Activated T-cell treated with anti-CD3 and anti-CD28 coated beads, Interleukin-2, amount 50 U/mL, for 48 hours (primary cell): ENCODE results near the gene TMEM181.
"Not testable (repeated sequence)": the region's sequence is repeated elsewhere in the genome, so short reads cannot be mapped to it uniquely, and the experiment has no call there.

ENCODE experiments used
- DNase-seq, 2 experiments: peaks; one replicate each; pipeline ENCODE4 v3.0.0-alpha.2; 2020

Gene TMEM181, protein sequence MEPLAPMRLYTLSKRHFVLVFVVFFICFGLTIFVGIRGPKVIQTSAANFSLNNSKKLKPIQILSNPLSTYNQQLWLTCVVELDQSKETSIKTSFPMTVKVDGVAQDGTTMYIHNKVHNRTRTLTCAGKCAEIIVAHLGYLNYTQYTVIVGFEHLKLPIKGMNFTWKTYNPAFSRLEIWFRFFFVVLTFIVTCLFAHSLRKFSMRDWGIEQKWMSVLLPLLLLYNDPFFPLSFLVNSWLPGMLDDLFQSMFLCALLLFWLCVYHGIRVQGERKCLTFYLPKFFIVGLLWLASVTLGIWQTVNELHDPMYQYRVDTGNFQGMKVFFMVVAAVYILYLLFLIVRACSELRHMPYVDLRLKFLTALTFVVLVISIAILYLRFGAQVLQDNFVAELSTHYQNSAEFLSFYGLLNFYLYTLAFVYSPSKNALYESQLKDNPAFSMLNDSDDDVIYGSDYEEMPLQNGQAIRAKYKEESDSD

DNA sequence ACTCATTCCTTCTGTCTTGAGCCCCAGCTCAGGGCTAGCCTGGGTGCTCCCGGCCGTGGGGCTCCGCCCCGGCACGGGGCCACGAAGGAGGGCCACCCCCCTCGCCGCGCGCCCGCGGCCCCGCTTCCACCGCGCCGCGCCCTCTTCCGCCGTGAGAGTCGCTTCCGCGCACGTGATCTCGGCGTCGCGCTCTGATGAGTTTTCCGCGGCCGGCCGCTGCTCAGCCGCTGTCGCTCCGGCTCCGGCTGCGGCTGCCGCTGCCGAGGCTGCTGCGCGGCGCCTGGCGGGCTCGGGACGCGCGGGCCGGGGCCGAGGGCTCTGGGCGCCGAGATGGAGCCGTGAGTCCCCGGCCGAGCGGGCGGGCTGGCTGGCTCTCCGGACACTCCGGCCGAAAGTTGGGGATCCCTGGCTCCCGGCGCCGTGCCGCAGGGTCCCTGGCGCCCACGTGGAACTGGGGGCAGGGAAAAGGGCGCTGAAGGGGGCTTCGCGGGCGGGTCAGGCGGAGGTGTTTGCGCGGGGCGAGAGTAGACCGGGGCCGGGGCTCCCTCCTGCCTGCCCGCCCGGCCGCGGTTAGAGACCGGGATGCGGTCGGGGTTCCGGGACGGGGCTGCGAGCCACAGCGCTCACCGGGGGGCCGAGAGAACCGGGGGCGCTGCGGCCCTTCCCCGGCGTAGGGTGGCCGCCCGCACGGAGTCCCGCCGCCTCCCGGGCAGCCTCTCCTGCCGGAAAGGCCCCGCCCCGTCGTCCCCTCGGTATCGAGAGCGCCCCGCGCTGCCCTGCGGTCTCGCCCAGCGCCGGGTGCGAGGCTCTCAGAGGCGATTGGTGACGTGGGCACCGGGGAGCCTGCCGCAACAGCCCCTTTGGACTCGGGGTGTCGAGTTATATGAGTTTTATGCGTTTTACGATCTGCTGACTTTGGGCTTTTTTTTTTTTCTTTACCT, at the start of gene TMEM181:
Gene TMEM181 (plus strand): TSS at position 197 of the 941 bp plus-strand sequence. CDS start 134 bp downstream, at position 331.
- DNase-seq, result peak; percentile 84 to 90

DNA sequence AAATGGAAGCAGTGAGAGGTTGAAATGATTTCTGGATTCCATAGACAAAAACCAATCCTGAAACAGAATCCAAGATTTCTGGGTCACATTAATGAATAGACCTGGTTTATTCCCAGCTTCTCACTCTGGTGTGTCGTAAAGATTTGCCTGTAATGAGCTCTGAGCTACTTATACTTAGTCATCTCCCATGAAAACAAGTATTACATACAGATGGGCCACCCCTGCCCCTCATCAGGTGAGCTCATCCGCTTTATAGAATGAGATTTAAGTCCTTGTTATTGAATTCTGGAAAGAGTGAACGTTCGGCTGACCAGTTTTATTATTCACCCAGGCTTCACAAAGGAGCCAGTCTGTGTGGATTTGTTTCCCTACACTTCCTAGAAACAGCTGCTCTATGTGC, 47.1 kb upstream of the TMEM181 start:
- DNase-seq, result no peak

DNA sequence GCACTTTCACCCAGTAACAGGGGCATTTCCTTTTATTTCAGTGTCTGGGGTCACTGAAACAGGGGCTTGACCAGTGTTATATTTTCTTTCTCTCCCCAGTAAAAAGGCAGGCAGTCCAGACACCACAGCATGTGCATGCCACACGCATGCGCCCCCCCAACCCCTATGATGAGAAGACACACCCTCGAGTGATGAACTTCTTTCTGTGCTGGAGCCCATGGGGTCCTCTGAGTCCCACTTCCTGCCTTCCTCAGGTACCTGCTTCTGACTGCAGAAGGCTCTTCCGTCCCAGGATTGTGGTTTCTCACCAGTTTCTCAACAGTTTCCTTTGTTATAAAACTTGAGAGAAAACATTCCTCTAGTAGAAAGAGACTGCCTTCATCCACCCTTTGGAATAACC, 45.7 kb upstream of the TMEM181 start:
- DNase-seq, result no peak

DNA sequence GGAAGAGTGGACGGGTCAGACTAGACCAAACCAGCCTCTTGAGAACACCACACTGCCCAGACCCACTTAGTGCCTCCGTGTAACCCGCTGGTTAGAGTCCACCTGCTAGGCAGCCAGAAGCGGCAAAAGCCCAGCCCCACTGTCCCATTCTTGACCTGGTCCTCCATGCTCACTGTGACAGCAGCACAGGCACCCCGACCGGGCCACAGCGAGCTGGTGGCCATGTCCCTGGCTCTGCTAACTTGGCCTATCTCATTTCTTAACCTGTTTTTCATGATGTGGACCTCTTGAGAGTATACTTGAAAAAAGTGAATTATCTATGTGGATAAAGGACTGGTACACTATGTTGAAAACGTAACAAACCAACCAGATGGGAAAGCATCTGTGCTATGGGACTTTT, 44.9 kb upstream of the TMEM181 start:
- no peak for DNase-seq

DNA sequence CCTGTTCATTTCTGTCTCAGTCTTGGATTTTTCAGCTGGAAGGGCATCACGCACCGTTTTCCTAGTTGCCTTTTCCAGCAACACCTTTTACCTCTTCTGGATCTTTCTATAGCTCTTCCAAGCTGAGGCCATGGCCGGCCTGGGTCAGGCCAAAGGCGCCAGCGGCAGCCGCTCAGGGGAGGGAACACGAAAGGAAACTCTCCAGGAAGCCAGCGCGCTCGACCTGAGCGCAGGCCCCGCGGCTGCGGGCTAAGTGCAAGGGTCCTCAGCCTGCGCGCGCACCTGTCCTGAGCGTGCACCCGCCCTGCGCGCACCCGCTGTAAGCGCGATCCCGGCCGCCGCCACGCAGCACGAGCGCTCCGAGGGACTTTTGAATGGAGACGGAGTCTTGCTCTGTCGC, 43.8 kb upstream of the TMEM181 start:
- DNase-seq, result no peak

DNA sequence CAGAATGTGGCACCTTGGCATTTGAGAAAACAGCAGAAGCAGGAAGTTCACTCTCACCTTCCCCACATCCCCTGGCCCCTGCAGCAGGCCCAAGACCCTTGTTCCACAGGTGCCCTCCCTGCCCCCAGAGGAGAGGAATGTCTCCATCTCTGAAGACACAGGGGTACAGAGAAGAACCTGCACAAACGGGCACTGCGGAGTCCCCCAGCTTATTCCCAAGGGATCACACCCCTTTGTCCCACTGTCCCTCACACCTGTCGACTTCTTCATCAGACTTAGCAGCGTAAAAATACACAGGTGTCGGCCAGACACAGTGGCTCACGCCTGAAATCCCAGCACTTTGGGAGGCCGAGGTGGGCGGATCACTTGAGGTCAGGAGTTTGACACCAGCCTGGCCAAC, 42.9 kb upstream of the TMEM181 start:
- no peak for DNase-seq

DNA sequence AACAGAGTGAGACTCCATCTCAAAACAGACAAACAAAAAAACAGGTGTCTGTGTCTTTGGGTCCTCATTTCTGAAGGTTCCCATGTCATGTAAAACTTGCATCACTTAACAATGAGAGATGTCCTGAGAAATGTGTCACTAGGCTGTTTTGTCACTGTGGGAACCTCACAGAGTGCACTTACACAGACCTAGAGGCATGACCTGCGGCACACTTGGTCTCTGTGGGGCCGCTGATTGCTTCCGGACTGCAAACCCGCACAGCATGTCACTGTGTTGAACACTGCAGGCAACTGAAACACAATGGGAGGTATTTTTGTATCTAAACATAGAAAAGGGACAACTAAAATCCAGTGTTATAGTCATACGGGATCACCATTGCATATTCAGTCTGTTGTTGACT, 42.3 kb upstream of the TMEM181 start:
- DNase-seq, result no peak

DNA sequence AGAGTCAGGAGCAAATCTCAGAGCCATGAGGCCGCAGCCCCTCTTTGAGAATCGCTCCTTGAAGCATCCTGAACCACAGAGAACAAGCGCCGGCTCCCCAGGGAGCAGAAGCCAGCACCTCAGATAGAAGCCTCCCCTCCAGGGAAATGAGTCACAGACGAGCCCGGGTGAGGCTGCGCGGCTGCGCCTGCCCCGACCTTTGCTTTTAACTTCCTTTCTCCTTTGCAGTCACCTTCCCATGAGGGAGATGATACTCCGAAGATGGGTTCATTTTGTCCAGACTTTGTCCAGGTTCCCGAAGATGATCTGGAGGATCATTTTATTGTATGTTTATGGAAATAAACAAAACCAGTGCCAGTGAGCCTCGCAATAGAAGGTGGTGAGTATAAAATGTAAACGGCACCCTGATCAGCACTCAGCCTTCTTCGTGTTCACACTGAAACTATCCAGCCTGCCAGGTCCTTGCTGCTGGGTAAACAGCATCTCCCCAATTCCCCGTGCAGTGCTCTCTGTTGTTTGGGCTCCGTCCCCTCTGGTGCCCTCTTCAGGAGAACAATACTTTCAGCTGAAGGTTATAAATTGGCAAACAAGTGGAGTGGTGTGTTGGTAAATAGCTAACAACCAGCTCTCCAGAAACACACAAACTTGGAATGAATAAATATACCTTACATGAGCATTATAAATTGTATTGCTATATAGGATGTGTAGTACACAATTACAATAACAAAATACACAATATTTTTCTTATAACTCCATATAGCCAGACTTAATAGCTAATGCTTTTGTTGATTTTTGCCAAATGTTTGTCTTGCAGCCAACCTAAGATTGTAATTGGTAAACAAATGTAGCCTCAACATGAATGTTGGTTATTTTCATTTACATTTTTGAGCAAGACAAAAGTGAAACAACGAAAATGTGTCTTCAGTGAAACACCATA, 41.4 kb upstream of the TMEM181 start:
- DNase-seq, result peak; percentile 63 to 71

DNA sequence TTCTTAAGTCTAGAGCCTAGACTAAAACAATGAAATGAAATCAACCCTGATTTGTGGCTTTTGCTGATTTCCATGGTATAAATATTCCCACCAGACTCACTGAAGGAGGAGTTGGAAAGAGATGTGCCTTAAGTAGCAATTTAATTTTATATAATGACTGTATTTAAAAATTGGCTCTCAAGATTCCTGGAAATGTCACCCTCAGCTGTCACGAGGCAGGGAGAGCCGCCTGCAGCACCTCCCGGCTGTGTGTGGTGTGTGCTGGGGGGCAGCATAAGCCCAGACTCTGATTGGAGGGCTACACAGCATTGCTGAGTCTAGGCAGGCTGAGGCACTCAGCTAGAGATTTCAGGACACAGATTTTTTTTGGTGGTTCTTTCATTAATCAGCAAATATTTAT, 40.6 kb upstream of the TMEM181 start:
- no peak for DNase-seq

DNA sequence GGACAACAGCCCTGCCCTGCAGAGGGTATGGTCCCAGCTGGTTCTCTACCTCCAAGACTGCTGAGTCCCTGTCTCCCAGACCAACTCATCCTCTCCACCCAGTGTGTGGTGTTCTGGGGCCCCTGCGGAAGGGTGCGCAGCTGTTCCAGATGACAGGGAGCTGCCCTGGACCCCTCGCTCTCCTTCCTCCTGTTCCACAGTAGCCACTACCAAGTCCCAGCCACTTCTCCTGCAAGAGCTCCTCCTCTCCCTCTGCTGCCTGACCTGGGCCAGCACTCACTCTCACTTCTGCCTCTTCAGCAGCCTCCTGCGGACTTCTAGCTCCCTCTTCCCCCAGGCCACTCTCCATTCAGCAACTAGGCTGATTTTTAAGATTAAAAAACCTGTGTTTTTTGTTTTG, 40.1 kb upstream of the TMEM181 start:
- DNase-seq, result no peak

DNA sequence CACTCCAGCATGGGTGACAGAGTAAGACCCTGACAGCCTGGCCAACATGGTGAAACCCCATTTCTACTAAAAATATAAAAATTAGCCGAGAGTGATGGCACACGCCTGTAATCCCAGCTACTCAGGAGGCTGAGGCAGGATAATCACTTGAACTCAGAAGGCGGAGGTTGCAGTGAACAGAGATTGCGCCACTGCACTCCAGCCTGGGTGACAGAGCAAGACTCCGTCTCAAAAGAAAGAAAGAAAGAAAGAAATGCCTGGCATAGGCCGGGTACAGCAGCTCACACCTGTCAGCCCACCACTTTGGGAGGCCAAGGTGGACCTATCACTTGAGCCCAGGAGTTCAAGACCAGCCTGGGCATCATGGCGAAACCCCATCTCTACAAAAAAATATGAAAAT, 38.9 kb upstream of the TMEM181 start:
- not testable (repeated sequence) for DNase-seq

DNA sequence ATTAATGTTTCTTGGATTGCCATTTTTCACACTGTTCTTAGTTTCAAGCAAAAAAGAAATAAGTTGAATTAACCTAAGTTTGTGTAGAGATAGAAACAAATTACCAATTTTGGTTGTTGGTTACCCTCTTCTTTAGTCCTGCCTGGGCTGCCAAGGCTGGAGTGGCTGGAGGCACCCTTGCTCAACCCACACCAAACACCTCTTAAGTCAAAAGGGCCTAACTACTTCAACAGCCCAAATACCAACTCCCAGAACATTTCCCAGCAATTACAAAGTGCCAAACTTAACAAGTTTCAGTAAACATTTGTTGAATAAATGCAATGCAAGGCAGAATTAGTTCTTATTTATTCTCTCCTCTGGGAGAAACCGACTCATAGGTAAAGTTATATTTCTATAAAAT, 38.1 kb upstream of the TMEM181 start:
- no peak for DNase-seq

DNA sequence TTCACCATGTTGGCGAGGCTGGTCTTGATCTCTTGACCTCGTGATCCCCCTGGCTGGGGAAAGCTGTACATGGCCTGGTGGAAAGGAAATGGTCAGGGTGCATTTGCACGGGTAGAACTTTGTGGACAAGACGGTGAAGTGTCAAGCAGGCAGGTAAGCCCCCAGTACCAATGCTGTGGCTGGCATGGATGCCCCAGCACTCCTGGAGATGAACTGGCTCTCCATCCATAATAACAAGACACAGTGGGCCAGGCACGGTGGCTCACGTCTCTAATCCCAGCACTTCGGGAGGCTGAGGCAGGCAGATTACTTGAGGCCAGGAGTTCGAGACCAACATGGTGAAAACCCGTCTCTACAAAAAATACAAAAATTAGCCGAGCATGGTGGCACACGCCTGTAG, 37.3 kb upstream of the TMEM181 start:
- DNase-seq, result no peak

DNA sequence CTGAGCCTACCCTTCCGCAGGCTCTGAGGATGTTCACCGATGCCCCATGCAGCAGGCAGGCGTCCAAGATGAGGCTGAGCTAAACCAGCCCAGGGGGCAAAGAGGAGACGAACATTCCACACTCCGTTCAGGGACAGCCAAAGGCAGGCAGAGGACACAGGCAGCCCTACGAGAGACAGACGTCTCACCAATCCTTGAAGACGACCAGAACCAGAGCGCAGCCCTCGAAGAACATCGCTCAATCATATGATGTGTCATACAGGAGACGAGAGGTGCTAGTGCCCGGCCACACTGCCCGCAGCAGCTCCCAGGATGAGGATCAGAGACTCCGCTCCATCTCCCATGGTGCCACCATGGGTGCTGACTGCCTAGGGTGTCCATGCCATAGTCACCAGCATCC, 35.6 kb upstream of the TMEM181 start:
- DNase-seq, result no peak

DNA sequence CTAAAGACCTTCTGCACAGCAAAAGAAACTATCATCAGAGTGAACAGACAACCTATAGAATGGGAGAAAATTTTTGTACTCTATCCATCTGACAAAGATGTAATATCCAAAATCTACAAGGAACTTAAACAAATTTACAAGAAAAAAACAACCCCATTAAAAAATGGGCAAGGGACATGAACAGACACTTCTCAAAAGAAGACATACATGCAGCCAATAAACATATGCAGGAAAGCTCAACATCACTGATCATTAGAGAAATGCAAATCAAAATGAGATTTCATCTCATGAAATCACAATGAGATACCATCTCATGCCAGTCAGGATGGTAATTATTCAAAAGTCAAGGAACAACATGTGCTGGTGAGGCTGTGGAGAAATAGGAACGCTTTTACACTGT, 32.0 kb upstream of the TMEM181 start:
- DNase-seq, result not testable (repeated sequence)

DNA sequence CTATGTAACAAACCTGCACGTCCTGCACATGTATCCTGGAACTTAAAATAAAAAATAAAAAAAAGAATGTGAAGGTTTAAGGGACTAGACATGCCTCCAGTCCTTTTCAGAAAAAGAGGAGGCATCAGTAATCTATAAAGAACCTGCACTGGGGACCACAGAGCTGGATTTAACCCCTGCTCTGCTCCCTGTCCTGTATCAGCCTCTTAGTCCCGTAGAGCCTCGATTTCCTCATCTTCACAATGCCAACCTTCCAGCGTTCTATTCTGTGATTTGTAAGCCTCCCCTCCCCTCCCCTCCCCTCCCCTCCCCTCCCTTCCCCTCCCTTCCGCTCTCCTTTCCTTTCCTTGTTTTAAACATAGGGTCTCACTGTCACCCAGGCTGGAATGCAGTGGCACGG, 31.1 kb upstream of the TMEM181 start:
- no peak for DNase-seq

DNA sequence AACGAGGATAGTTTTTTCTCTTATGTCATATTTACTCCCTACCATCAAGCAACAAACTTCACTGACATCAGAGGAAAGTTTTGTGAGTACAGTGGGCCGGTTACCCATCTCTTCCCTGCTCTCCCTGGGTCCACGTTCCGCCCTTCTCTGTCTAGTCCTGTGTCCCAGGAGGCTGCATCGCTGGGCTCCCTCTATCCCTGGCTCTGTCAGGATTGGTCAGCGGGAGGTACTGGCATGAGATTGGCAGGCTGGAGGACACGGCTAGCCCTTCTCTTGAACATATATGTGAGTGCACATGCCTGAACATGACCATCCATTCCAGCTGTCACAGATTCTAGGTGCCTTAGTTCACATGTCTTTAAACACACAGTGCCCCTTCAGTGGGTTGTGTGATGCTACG, 30.3 kb upstream of the TMEM181 start:
- DNase-seq, result no peak

DNA sequence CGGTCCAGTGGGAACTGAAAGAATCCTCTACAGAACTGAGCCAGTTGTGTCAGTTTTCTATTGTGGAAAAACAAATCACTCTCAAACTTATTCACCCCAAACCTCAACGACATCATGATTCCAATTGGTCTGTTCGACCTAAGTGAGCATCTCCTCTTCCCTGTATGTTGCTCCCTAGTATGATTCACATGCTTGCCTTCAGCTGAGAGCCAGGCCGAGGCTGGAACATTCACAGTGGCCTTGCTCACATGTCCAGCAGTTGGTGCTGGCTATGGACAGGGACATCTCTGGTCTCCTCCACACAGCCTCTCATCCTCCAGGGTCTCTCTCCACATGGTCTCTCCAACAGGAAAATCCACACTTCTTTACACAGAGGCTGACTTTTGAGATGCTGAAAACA, 28.3 kb upstream of the TMEM181 start:
- DNase-seq, result no peak

DNA sequence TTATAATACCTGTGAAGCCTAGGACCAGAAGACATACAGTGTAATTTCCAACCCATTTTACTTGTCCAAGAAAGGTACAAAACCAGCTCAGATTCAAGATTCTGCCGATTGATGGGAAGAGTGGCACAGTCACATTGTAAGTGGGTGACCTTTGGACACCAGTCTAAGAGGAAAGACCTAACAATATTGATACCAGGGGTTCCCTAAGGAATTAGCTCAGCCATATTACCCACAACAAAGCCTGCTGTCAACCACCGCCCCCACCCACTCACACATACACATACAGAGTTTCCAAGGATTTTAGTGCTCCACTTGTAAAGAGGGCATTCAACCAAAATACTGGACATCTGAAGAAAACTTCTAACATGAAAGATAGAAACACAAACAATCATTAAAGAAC, 27.9 kb upstream of the TMEM181 start:
- DNase-seq, result no peak

DNA sequence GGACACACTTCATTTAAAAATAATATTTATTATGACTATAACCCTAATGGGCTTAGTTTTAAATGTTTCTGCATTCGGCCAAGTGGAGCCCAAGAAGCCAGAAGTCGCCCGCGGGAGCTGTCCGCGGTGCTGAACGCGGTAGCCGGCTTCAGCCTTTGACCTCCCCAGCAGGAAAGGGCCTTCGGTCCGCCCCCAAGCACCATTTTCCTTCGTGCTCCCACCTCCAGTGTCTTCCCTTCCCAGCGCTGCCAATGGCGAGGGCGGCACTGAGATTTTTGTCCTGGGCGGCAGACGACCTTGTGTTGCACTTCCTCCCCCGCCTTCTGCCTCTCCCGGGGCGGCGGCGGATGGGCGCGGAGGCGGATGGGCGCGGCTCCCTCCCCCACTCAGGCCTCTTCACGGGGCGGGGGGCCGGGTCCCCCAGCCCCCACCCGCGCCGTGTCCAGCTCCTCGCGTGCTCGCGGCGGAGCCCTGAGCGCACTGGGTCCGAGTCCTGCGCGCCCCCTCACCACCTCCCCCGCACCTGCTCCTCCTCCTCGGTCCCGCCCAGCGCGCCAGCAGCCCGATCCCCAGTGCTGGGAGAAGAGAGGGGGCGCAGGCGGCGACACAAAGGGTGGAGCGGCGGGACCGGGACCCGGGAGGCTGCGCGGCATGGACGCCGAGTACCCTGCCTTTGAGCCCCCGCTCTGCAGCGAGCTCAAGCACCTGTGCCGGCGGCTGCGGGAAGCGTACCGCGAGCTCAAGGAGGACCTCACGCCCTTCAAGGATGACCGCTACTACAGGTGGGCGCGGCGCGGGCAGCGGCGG, 23.6 kb upstream of the TMEM181 start:
- DNase-seq, result peak; percentile 77 to 79

DNA sequence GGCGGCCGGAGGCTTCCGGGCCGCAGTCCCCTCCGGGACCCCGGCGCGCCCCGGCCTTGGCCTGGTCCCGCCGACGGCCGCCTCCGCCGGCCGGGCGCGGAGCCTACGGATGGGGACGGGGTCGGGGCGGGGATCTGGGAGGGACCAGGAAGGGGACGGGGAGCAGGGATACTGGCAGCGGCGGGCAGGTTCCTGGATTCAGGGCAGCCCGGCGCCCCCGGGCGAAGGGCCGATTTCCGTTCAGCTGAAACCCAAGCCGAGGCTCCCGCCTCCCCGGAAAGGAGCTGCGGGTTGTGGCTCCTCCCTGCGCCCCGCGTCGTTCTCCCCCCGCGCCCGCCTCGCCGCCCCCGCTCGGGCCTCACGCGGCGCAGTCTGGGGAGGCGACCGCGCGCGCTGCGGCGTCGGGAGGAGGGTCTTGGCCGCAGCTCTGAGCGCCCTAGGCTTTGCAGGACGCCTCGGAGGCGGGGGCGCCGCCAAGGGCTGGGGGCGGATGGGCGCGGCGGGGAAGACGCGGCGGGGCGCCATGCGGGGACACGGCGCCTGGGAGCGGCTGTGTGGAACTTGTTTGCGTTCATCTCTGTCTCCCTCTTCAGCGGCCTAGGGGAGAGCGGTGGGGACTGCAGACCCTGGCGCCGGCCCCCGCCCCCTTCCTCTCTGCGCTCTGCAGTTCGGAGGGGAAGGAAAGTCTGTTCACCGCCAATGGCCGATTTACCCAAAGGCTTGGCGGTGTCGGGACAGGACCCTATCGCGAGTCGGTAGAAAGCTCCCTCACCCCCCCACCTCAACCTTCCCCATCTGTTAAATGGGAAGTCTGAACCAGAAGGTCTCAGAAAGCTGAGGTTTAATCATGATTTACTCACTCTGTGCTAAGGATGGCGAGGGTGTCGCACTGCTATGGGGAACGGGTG, 22.7 kb upstream of the TMEM181 start:
- peak in 1 of 2 experiments; percentile 39 for DNase-seq
